Gastrocnemius medialis (tissue), 4 donors: ENCODE data around the gene ABCC4. TPM values are rescaled to one million over a fixed set of nuclear protein-coding genes. Genes with fewer than 3 reads are reported as not detected.

Experiments
- ATAC-seq, 2 donors: fragments of 150-250 bp; one replicate each; pipeline ENCODE4 v1.9.1; 2016
- DNase-seq, 2 donors: peaks; one replicate each; pipeline ENCODE4 v3.0.0-alpha.2; 2019
- H3K27ac ChIP-seq, 4 donors: fragments of 200-600 bp; sonication (generic); 1 replicate in 1 of 4; 2 replicates in 3 of 4; pipeline ENCODE4 v1.5.1; 2016 to 2018; ENCODE audit warnings: mild to moderate bottlenecking in 2 of 4, moderate library complexity in 1 of 4
- H3K27me3 ChIP-seq, 3 donors: fragments of 200-600 bp; sonication (generic) in 2 of 3; 1 replicate in 1 of 3; 2 replicates in 2 of 3; pipeline versions ENCODE4 v1.5.1 to v1.6.0; 2016 to 2019; ENCODE audit warnings: mild to moderate bottlenecking in 1 of 3, moderate library complexity in 1 of 3
- H3K36me3 ChIP-seq, 2 donors: fragments of 200-600 bp; sonication (generic) in 1 of 2; one replicate each; pipeline ENCODE4 v1.5.1; 2017 to 2018
- H3K4me1 ChIP-seq, 2 donors: fragments of 200-600 bp; sonication (generic) in 1 of 2; one replicate each; pipeline ENCODE4 v1.5.1; 2016 to 2017; ENCODE audit warnings: mild to moderate bottlenecking in 2 of 2
- H3K4me3 ChIP-seq, 4 donors: fragments of 200-600 bp; sonication (generic) in 3 of 4; 1 replicate in 1 of 4; 2 replicates in 3 of 4; pipeline ENCODE4 v1.5.1; 2016 to 2019; ENCODE audit warnings: mild to moderate bottlenecking in 2 of 4
- H3K9me3 ChIP-seq, 3 donors: fragments of 200-600 bp; sonication (generic) in 2 of 3; 1 replicate in 1 of 3; 2 replicates in 2 of 3; pipeline ENCODE4 v1.5.1; 2016 to 2019
- CTCF ChIP-seq, 5 experiments: fragments of 450-650 bp in 3 of 5; fragments of 200-600 bp in 2 of 5; sonication (generic) in 2 of 5; IDR thresholded peaks in 4 of 5; conservative IDR thresholded peaks in 1 of 5; 1 replicate in 4 of 5; 2 replicates in 1 of 5; pipeline ENCODE4 v1.5.1; 2016 to 2019; ENCODE audit warnings: antibody characterized with exemption in 5 of 5, mild to moderate bottlenecking in 3 of 5, moderate library complexity in 3 of 5
- POLR2A ChIP-seq, 2 donors: fragments of 450-650 bp; IDR thresholded peaks; one replicate each; pipeline ENCODE4 v1.6.1; 2017; ENCODE audit warnings: antibody characterized with exemption in 2 of 2, mild to moderate bottlenecking in 2 of 2, moderate library complexity in 2 of 2
- in situ Hi-C, 4 donors: fragments of 200-750 bp; cut with MboI; loops; one replicate each; pipeline versions ENCODE4 v1.15.0 to v1.8.0; 2017; ENCODE audit warnings: low sequenced_read_pairs in 4 of 4
- intact Hi-C: fragments of 100-400 bp; cut with DNase I; formaldehyde crosslinking; loops from one replicate; pipeline ENCODE4 v1.15.1; 2023; ENCODE audit warnings: low total_unique reads
- total RNA-seq, 4 donors: library from RNA; depleted of rRNA; stranded (reverse); fragments of >200 nt; gene quantifications; one replicate each; pipeline versions ENCODE4 v1.1.0 to v1.2.3, GENCODE V29; 2016

The ABCC4 gene
- total RNA-seq, 4 donors from 2014 or later: 5.4 to 16.2 (median 11.9) TPM

GRCh38 chr13:95231393-95231792 lies 69.9 kb downstream of the ABCC4 start:
- DNase-seq (peak; percentile 15 to 27), ATAC-seq (peak; percentile 86 to 91)
- Histone ChIP-seq H3K4me3 (no peak overlapping the region), H3K4me1 (no peaks in the 10 kb centered on the region), H3K27ac (peak overlapping the region in 2 of 4 donors; percentile 23 to 61), H3K9me3 (no peaks in the 10 kb centered on the region), H3K36me3 (no peaks in the 10 kb centered on the region), H3K27me3 (no peaks in the 10 kb centered on the region)
- in situ Hi-C loops (no loop called here), intact Hi-C loops (no loop called here)
- no peak for TF ChIP-seq POLR2A (IDR thresholded peaks at IDR 0.05)
- TF ChIP-seq CTCF (IDR thresholded peaks at IDR 0.05 in 4 of 5, conservative IDR thresholded peaks at IDR 0.05 in 1 of 5): no peak

- TF ChIP-seq POLR2A (IDR thresholded peaks at IDR 0.05): no peak
- Histone ChIP-seq H3K27ac (no peak overlapping the region), H3K4me3 (no peak overlapping the region), H3K36me3 (no peaks in the 10 kb centered on the region), H3K27me3 (no peaks in the 10 kb centered on the region), H3K4me1 (no peaks in the 10 kb centered on the region), H3K9me3 (no peaks in the 10 kb centered on the region)
- ATAC-seq (no peak), DNase-seq (no peak)
- in situ Hi-C loops: no loop called here
- intact Hi-C loops: no loop called here
Observed at GRCh38 chr13:95229855-95230254, 71.4 kb downstream of the ABCC4 start.

GRCh38 chr13:95228130-95228529 lies 73.1 kb downstream of the ABCC4 start:
- TF ChIP-seq CTCF (IDR thresholded peaks at IDR 0.05 in 4 of 5, conservative IDR thresholded peaks at IDR 0.05 in 1 of 5) (no peak), POLR2A (IDR thresholded peaks at IDR 0.05) (no peak)
- H3K9me3 ChIP-seq: no peaks in the 10 kb centered on the region
- no peaks in the 10 kb centered on the region for H3K4me1 ChIP-seq
- in situ Hi-C loops: no loop called here
- no peaks in the 10 kb centered on the region for H3K27me3 ChIP-seq
- no peaks in the 10 kb centered on the region for H3K36me3 ChIP-seq
- DNase-seq: no peak
- intact Hi-C loops: no loop called here
- ATAC-seq: no peak
- no peak overlapping the region for H3K27ac ChIP-seq
- no peak overlapping the region for H3K4me3 ChIP-seq

GRCh38 chr13:95226932-95227695 lies 74.1 kb downstream of the ABCC4 start:
- in situ Hi-C loops: no loop called here
- Histone ChIP-seq H3K9me3 (no peaks in the 10 kb centered on the region), H3K27me3 (no peaks in the 10 kb centered on the region), H3K27ac (no peak overlapping the region), H3K36me3 (no peaks in the 10 kb centered on the region), H3K4me1 (no peaks in the 10 kb centered on the region), H3K4me3 (no peak overlapping the region)
- ATAC-seq (no peak), DNase-seq (no peak)
- intact Hi-C loops: no loop called here
- TF ChIP-seq POLR2A (IDR thresholded peaks at IDR 0.05) (no peak), CTCF (IDR thresholded peaks at IDR 0.05 in 4 of 5, conservative IDR thresholded peaks at IDR 0.05 in 1 of 5) (no peak)

- Histone ChIP-seq H3K36me3 (no peaks in the 10 kb centered on the region), H3K27ac (no peak overlapping the region), H3K4me1 (no peaks in the 10 kb centered on the region), H3K27me3 (no peaks in the 10 kb centered on the region), H3K9me3 (no peaks in the 10 kb centered on the region), H3K4me3 (no peak overlapping the region)
- in situ Hi-C loops: no loop called here
- intact Hi-C loops: no loop called here
- no peak for TF ChIP-seq POLR2A (IDR thresholded peaks at IDR 0.05)
- no peak for TF ChIP-seq CTCF (IDR thresholded peaks at IDR 0.05 in 4 of 5, conservative IDR thresholded peaks at IDR 0.05 in 1 of 5)
- ATAC-seq: no peak
- no peak for DNase-seq
Observed at GRCh38 chr13:95226476-95226875, 74.8 kb downstream of the ABCC4 start.
